HepG2 (cell line): ENCODE measurements around the gene MYO9A.

ENCODE experiments used
- CEBPB ChIP-seq: IDR thresholded peaks from 2 replicates; pipeline ENCODE4 v1.6.1; 2011; ENCODE audit warnings: low read depth, low read length, improper control_type of control experiment, borderline replicate concordance
- E2F1 ChIP-seq: sonication (generic); formaldehyde crosslinking; IDR thresholded peaks from 2 replicates; pipeline ENCODE4 v1.5.0; 2020; ENCODE audit warnings: missing genetic modification reagents
- EZH2 ChIP-seq: conservative IDR thresholded peaks from 2 replicates; pipeline ENCODE4 v1.6.1; 2012; ENCODE audit warnings: mild to moderate bottlenecking, low read depth, low read length, moderate library complexity
- FOXJ3 ChIP-seq: sonication (generic); formaldehyde crosslinking; IDR thresholded peaks from 2 replicates; pipeline ENCODE4 v1.4.0; 2020; ENCODE audit warnings: missing genetic modification reagents, mild to moderate bottlenecking, borderline replicate concordance
- GABPB1 ChIP-seq: IDR thresholded peaks from 2 replicates; pipeline ENCODE4 v1.6.1; 2016; ENCODE audit warnings: mild to moderate bottlenecking, missing genetic modification reagents, moderate library complexity, missing compliant biosample characterization
- RFX1 ChIP-seq: fragments of 450-650 bp; IDR thresholded peaks from 2 replicates; pipeline ENCODE4 v1.6.1; 2017
- ZNF253 ChIP-seq: sonication (generic); formaldehyde crosslinking; IDR thresholded peaks from 2 replicates; pipeline ENCODE4 v1.8.0; 2022; ENCODE audit warnings: mild to moderate bottlenecking, missing genetic modification reagents, borderline replicate concordance

GRCh38 chr15:72065801-72066200 lies 52.1 kb downstream of the MYO9A start:
- TF ChIP-seq FOXJ3 = no peak
- no peak for TF ChIP-seq CEBPB
- no peak for TF ChIP-seq ZNF253
- TF ChIP-seq EZH2 = no peak
- TF ChIP-seq GABPB1 (CRISPR knock-in tag) = no peak
- TF ChIP-seq E2F1 (CRISPR knock-in tag) = no peak
- no peak for TF ChIP-seq RFX1
